Epithelial cell of esophagus (primary cell): ENCODE data around the gene PDE9A.

ENCODE experiments used
- DNase-seq: peaks from one replicate; pipeline ENCODE4 v3.0.0; 2010; ENCODE audit warnings: low read depth
- H3K4me3 ChIP-seq: 2 replicates; pipeline ENCODE4 v1.5.1; 2011; ENCODE audit warnings: mild to moderate bottlenecking, low read length, control low read depth
- CTCF ChIP-seq: IDR thresholded peaks from 2 replicates; pipeline ENCODE4 v1.5.1; 2011; ENCODE audit warnings: low read depth, mild to moderate bottlenecking, low read length, control low read depth, inconsistent platforms; ENCODE audit not compliant: insufficient read depth; ENCODE audit errors: missing control alignments

PDE9A gene

GRCh38 chr21:42673633-42674328 is 20.4 kb downstream of the PDE9A start:
- no peak for DNase-seq
- H3K4me3 ChIP-seq, result no peak overlapping the region
- TF ChIP-seq CTCF, result no peak

GRCh38 chr21:42674351-42674940 is 21.0 kb downstream of the PDE9A start:
- DNase-seq, result no peak

GRCh38 chr21:42675403-42675802 is 22.0 kb downstream of the PDE9A start:
- H3K4me3 ChIP-seq, result no peak overlapping the region
- no peak for DNase-seq
- no peak for TF ChIP-seq CTCF

More at GRCh38 chr21:42674351-42674940, 21.0 kb downstream of the PDE9A start:
- TF ChIP-seq CTCF, result no peak
- H3K4me3 ChIP-seq, result no peak overlapping the region

- DNase-seq, result no peak
- H3K4me3 ChIP-seq, result no peak overlapping the region
- no peak for TF ChIP-seq CTCF
Measured at GRCh38 chr21:42676808-42677207, 23.4 kb downstream of the PDE9A start.

GRCh38 chr21:42677339-42678321 is 24.2 kb downstream of the PDE9A start:
- DNase-seq, result peak; percentile 34
- no peak for TF ChIP-seq CTCF

GRCh38 chr21:42678618-42679295 is 25.3 kb downstream of the PDE9A start:
- no peak overlapping the region for H3K4me3 ChIP-seq
- TF ChIP-seq CTCF, result no peak
- DNase-seq, result no peak

More at GRCh38 chr21:42677339-42678321, 24.2 kb downstream of the PDE9A start:
- H3K4me3 ChIP-seq, result no peak overlapping the region
